ENCODE data around the gene DPP10.
A peak's percentile ranks its signal among the peaks of the same experiment; 100 is the strongest.

Gene DPP10

GRCh38 chr2:114610677-114611076 lies 168.2 kb downstream of the DPP10 start:
- no peak for DNase-seq

- DNase-seq: no peak
Observed at GRCh38 chr2:114614592-114614991, 172.2 kb downstream of the DPP10 start.

GRCh38 chr2:114628481-114628880 lies 186.0 kb downstream of the DPP10 start:
- no peak for DNase-seq

GRCh38 chr2:114631146-114631545 lies 188.7 kb downstream of the DPP10 start:
- no peak for DNase-seq

GRCh38 chr2:114642166-114642770 lies 199.8 kb downstream of the DPP10 start:
- no peak for DNase-seq

GRCh38 chr2:114642988-114643553 lies 200.6 kb downstream of the DPP10 start:
- no peak for DNase-seq

GRCh38 chr2:114651933-114652332 lies 209.5 kb downstream of the DPP10 start:
- DNase-seq: no peak

GRCh38 chr2:114659880-114660279 lies 217.4 kb downstream of the DPP10 start:
- no peak for DNase-seq

- DNase-seq: peak in 1 of 4 experiments; percentile 2
Observed at GRCh38 chr2:114661971-114662939, 219.8 kb downstream of the DPP10 start.

GRCh38 chr2:114668415-114668814 lies 226.0 kb downstream of the DPP10 start:
- no peak for DNase-seq

- no peak for DNase-seq
Observed at GRCh38 chr2:114683251-114683650, 240.8 kb downstream of the DPP10 start.

GRCh38 chr2:114684403-114684802 lies 242.0 kb downstream of the DPP10 start:
- DNase-seq: no peak

- DNase-seq: no peak
Observed at GRCh38 chr2:114685102-114685501, 242.7 kb downstream of the DPP10 start.

- no peak for DNase-seq
Observed at GRCh38 chr2:114688241-114688640, 245.8 kb downstream of the DPP10 start.

- DNase-seq: no peak
Observed at GRCh38 chr2:114698520-114698919, 256.1 kb downstream of the DPP10 start.

- no peak for DNase-seq
Observed at GRCh38 chr2:114699423-114699944, 257.0 kb downstream of the DPP10 start.

- DNase-seq: no peak
Observed at GRCh38 chr2:114700440-114700839, 258.0 kb downstream of the DPP10 start.

- DNase-seq: no peak
Observed at GRCh38 chr2:114709936-114710850, 267.8 kb downstream of the DPP10 start.

- no peak for DNase-seq
Observed at GRCh38 chr2:114714313-114714712, 271.9 kb downstream of the DPP10 start.

GRCh38 chr2:114717049-114717448 lies 274.6 kb downstream of the DPP10 start:
- no peak for DNase-seq

GRCh38 chr2:114724454-114724853 lies 282.0 kb downstream of the DPP10 start:
- no peak for DNase-seq

GRCh38 chr2:114727012-114727411 lies 284.6 kb downstream of the DPP10 start:
- DNase-seq: no peak
